ENCODE data around the gene TMEM181. TPM values are rescaled to one million over a fixed set of nuclear protein-coding genes. Genes with fewer than 3 reads are reported as not detected.

TMEM181 gene
- total and polyA plus RNA-seq, 2 of the 13 experiments (the other 11 are each of a cell fraction or from before 2014, with no cell fraction given), result 59.1 to 108 TPM

GRCh38 chr6:158571826-158572652, 12.1 kb downstream of the TMEM181 start (continued):
- peak; percentile 96 for TF ChIP-seq ZBTB43 (CRISPR knock-in tag; conservative IDR thresholded peaks at IDR 0.05)
- TF ChIP-seq, protein P1, sequence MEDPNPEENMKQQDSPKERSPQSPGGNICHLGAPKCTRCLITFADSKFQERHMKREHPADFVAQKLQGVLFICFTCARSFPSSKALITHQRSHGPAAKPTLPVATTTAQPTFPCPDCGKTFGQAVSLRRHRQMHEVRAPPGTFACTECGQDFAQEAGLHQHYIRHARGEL (CRISPR knock-in tag; IDR thresholded peaks at IDR 0.05), result peak; percentile 88
- no peak for TF ChIP-seq LCORL (IDR thresholded peaks at IDR 0.05)
- TF ChIP-seq LCORL (CRISPR knock-in tag; IDR thresholded peaks at IDR 0.05), result peak; percentile 99
- TF ChIP-seq ZFP90 (CRISPR knock-in tag; IDR thresholded peaks at IDR 0.05; ENCODE audit: borderline replicate concordance), result peak; percentile 97; the same call in 1 of the 2 replicates
- peak; percentile 90; the same call in 1 of the 2 replicates for TF ChIP-seq ZNF446 (CRISPR knock-in tag; IDR thresholded peaks at IDR 0.05)
- no peak for TF ChIP-seq JUNB (CRISPR knock-in tag; IDR thresholded peaks at IDR 0.05; ENCODE audit: borderline replicate concordance)
- peak; percentile 97 for TF ChIP-seq ATF7-NPFF (CRISPR knock-in tag; IDR thresholded peaks at IDR 0.05; ENCODE audit: low read depth)
- TF ChIP-seq ZNF530 (CRISPR knock-in tag; IDR thresholded peaks at IDR 0.05; ENCODE audit: low read depth), result no peak
- TF ChIP-seq, protein P2, sequence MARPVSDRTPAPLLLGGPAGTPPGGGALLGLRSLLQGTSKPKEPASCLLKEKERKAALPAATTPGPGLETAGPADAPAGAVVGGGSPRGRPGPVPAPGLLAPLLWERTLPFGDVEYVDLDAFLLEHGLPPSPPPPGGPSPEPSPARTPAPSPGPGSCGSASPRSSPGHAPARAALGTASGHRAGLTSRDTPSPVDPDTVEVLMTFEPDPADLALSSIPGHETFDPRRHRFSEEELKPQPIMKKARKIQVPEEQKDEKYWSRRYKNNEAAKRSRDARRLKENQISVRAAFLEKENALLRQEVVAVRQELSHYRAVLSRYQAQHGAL (CRISPR knock-in tag; IDR thresholded peaks at IDR 0.05; ENCODE audit: not compliant biosample characterization), result peak; percentile 89
- TF ChIP-seq ZKSCAN5 (CRISPR knock-in tag; IDR thresholded peaks at IDR 0.05), result peak; percentile 21; the same call in 1 of the 2 replicates
- peak; percentile 99 for TF ChIP-seq ARHGAP35 (CRISPR knock-in tag; IDR thresholded peaks at IDR 0.05; ENCODE audit: borderline replicate concordance)
- TF ChIP-seq E2F5 (CRISPR knock-in tag; conservative IDR thresholded peaks at IDR 0.05), result no peak; the same call in 1 of the 2 replicates
- TF ChIP-seq MAFG (CRISPR knock-in tag; IDR thresholded peaks at IDR 0.05), result no peak
- peak; percentile 86; the same call in 1 of the 2 replicates for TF ChIP-seq WIZ (CRISPR knock-in tag; IDR thresholded peaks at IDR 0.05)
- peak; percentile 91 for TF ChIP-seq REPIN1 (CRISPR knock-in tag; IDR thresholded peaks at IDR 0.05; ENCODE audit: borderline replicate concordance, low read depth)
- no peak for TF ChIP-seq SP1 (IDR thresholded peaks at IDR 0.05)
- peak; percentile 42 for TF ChIP-seq SP1 (CRISPR knock-in tag; IDR thresholded peaks at IDR 0.05)
- TF ChIP-seq ZNF230 (CRISPR knock-in tag; IDR thresholded peaks at IDR 0.05), result peak; percentile 96
- no peak for TF ChIP-seq ZFAT (CRISPR knock-in tag; conservative IDR thresholded peaks at IDR 0.05)
- TF ChIP-seq NCOR1 (IDR thresholded peaks at IDR 0.05; ENCODE audit: borderline replicate concordance, low read length), result peak; percentile 62; the same call in 1 of the 2 replicates
- no peak for TF ChIP-seq ZNF30 (CRISPR knock-in tag; IDR thresholded peaks at IDR 0.05)
- peak; percentile 79 for TF ChIP-seq RBFOX2 (IDR thresholded peaks at IDR 0.05; ENCODE audit: low read depth, low read length)
- TF ChIP-seq ZNF780A (CRISPR knock-in tag; IDR thresholded peaks at IDR 0.05), result peak; percentile 61; the same call in 1 of the 2 replicates
- TF ChIP-seq, protein P3, sequence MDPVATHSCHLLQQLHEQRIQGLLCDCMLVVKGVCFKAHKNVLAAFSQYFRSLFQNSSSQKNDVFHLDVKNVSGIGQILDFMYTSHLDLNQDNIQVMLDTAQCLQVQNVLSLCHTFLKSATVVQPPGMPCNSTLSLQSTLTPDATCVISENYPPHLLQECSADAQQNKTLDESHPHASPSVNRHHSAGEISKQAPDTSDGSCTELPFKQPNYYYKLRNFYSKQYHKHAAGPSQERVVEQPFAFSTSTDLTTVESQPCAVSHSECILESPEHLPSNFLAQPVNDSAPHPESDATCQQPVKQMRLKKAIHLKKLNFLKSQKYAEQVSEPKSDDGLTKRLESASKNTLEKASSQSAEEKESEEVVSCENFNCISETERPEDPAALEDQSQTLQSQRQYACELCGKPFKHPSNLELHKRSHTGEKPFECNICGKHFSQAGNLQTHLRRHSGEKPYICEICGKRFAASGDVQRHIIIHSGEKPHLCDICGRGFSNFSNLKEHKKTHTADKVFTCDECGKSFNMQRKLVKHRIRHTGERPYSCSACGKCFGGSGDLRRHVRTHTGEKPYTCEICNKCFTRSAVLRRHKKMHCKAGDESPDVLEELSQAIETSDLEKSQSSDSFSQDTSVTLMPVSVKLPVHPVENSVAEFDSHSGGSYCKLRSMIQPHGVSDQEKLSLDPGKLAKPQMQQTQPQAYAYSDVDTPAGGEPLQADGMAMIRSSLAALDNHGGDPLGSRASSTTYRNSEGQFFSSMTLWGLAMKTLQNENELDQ (CRISPR knock-in tag; IDR thresholded peaks at IDR 0.05; ENCODE audit: borderline replicate concordance), result peak; percentile 85; the same call in 1 of the 2 replicates

All from HepG2 (cell line).